GM12878 (cell line): Measurements from ENCODE around the gene MYOD1. TPM values are rescaled to one million over a fixed set of nuclear protein-coding genes. Genes with fewer than 3 reads are reported as not detected.

Source experiments
- ATAC-seq: fragments of 200-7000 bp; cut with Tn5 transposase; 3 replicates; pipeline ENCODE4 v1.9.1; 2020; ENCODE audit warnings: mild to moderate bottlenecking, moderate library complexity
- BruUV-seq: library from RNA; stranded (reverse); fragments of 400-500 nt; replicated peaks from 2 replicates; lab custom pipeline; 2021; lab: Mats Ljungman, UMichigan
- CTCF ChIA-PET: fragments of 300-600 bp; sonication (Branson Sonifier 250); formaldehyde crosslinking; extraction: SDS; loops from one replicate; lab custom pipeline; 2021; ENCODE audit warnings: inconsistent platforms; lab: Yijun Ruan, JAX
- POLR2A ChIA-PET: fragments of 350-600 bp; formaldehyde crosslinking; extraction: SDS; loops from one replicate; lab custom pipeline; 2021; ENCODE audit warnings: inconsistent platforms; lab: Charles Lee
- RAD21 ChIA-PET: fragments of 300-600 bp; sonication (Branson Sonifier 250); formaldehyde crosslinking; loops from one replicate; lab custom pipeline; 2023; ENCODE audit warnings: antibody characterized with exemption; ENCODE audit not compliant: unreplicated experiment; lab: Charles Lee
- SMC1A ChIA-PET: fragments of 300-600 bp; sonication (Branson Sonifier 250); formaldehyde crosslinking; loops from one replicate; lab custom pipeline; 2023; ENCODE audit not compliant: unreplicated experiment, uncharacterized antibody; lab: Charles Lee
- DNase-seq: peaks from one replicate; pipeline ENCODE4 v3.0.0-alpha.2; 2011; ENCODE audit warnings: low read depth, low spot score
- FAIRE-seq: peaks from 3 replicates; lab custom pipeline; 2011; peaks lifted over from hg19 to GRCh38; lab: Jason Lieb, UNC
- H2AFZ ChIP-seq: 2 replicates; pipeline ENCODE4 v1.6.0; 2011; ENCODE audit warnings: low read depth, low read length, control low read depth; ENCODE audit not compliant: control insufficient read depth
- H3K27ac ChIP-seq: 2 replicates; pipeline ENCODE4 v1.5.1; 2011; ENCODE audit warnings: control low read depth; ENCODE audit not compliant: control insufficient read depth, insufficient read depth
- H3K27me3 ChIP-seq, 2 experiments: replicated peaks in 1 of 2; 2 replicates each; pipeline versions ENCODE4 v1.6.0 to v1.6.1; 2011; ENCODE audit warnings: low read length in 1 of 2; ENCODE audit not compliant: control insufficient read depth in 2 of 2, insufficient read depth in 2 of 2
- H3K36me3 ChIP-seq, 2 experiments: 2 replicates each; pipeline ENCODE4 v1.5.1; 2011; ENCODE audit warnings: low read length in 1 of 2; ENCODE audit not compliant: control insufficient read depth in 2 of 2, insufficient read depth in 2 of 2
- H3K4me1 ChIP-seq: 2 replicates; pipeline ENCODE4 v1.6.1; 2011; ENCODE audit warnings: mild to moderate bottlenecking, low read length, moderate library complexity, mixed read lengths; ENCODE audit not compliant: control insufficient read depth, insufficient read depth
- H3K4me2 ChIP-seq: 2 replicates; pipeline ENCODE4 v1.6.0; 2011; ENCODE audit warnings: control low read depth; ENCODE audit not compliant: control insufficient read depth, insufficient read depth
- H3K4me3 ChIP-seq: fragments of 200-600 bp; sonication (generic); 2 replicates; pipeline ENCODE4 v1.5.1; 2016
- H3K79me2 ChIP-seq: 2 replicates; pipeline ENCODE4 v1.6.0; 2011; ENCODE audit warnings: low read length; ENCODE audit not compliant: control insufficient read depth, insufficient read depth
- H3K9ac ChIP-seq: 2 replicates; pipeline ENCODE4 v1.8.0; 2011; ENCODE audit warnings: low read length, control low read depth, mixed read lengths; ENCODE audit not compliant: control insufficient read depth, insufficient read depth
- H3K9me3 ChIP-seq: replicated peaks from 3 replicates; pipeline ENCODE4 v1.5.1; 2011; ENCODE audit warnings: mild to moderate bottlenecking, low read length; ENCODE audit not compliant: control insufficient read depth, insufficient read depth
- H4K20me1 ChIP-seq: 2 replicates; pipeline ENCODE4 v1.6.0; 2011; ENCODE audit not compliant: control insufficient read depth, insufficient read depth
- BMI1 ChIP-seq: fragments of 450-650 bp; IDR thresholded peaks from 2 replicates; pipeline ENCODE4 v1.6.1; 2016; ENCODE audit warnings: mild to moderate bottlenecking, moderate library complexity, borderline replicate concordance
- EED ChIP-seq: sonication (generic); IDR thresholded peaks from 2 replicates; pipeline ENCODE4 v1.6.1; 2016; ENCODE audit warnings: antibody characterized with exemption, low read depth
- FOXK2 ChIP-seq: fragments of 450-650 bp; IDR thresholded peaks from 2 replicates; pipeline ENCODE4 v1.6.1; 2017; ENCODE audit warnings: mild to moderate bottlenecking, moderate library complexity
- JUNB ChIP-seq: IDR thresholded peaks from 2 replicates; pipeline ENCODE4 v1.6.1; 2016; ENCODE audit warnings: antibody characterized with exemption, mild to moderate bottlenecking
- KDM1A ChIP-seq: fragments of 200-600 bp; sonication (generic); IDR thresholded peaks from 2 replicates; pipeline ENCODE4 v1.6.1; 2016; ENCODE audit warnings: borderline replicate concordance
- MTA2 ChIP-seq: fragments of 450-650 bp; IDR thresholded peaks from 2 replicates; pipeline ENCODE4 v1.6.1; 2016; ENCODE audit warnings: low read depth, mild to moderate bottlenecking, moderate library complexity
- PAX5 ChIP-seq: IDR thresholded peaks from 2 replicates; pipeline ENCODE4 v1.6.1; 2011; ENCODE audit warnings: low read depth, low read length, borderline replicate concordance
- SIX5 ChIP-seq: IDR thresholded peaks from 2 replicates; pipeline ENCODE4 v1.6.1; 2011; ENCODE audit warnings: mild to moderate bottlenecking, low read depth, low read length, moderate library complexity; ENCODE audit not compliant: severe bottlenecking
- SMAD1 ChIP-seq: fragments of 450-650 bp; IDR thresholded peaks from 2 replicates; pipeline ENCODE4 v1.6.1; 2018; ENCODE audit warnings: mild to moderate bottlenecking, low read depth; ENCODE audit not compliant: partially characterized antibody
- STAT3 ChIP-seq: IDR thresholded peaks from 2 replicates; pipeline ENCODE4 v1.6.1; 2011; ENCODE audit warnings: low read depth, low read length, improper control_type of control experiment
- ZBED1 ChIP-seq: IDR thresholded peaks from 2 replicates; pipeline ENCODE4 v1.6.1; 2016; ENCODE audit warnings: borderline replicate concordance
- WGBS: methylation state at CpG from one replicate; pipeline ENCODE4 v1.1.6; 2016; ENCODE audit warnings: low lambda C conversion rate; ENCODE audit not compliant: insufficient replicate concordance, insufficient coverage; ENCODE audit errors: missing lambda C conversion rate; 5-methylcytosine and 5-hydroxymethylcytosine counted together
- in situ Hi-C: fragments of 300-500 bp; cut with MboI; formaldehyde crosslinking; loops from 9 replicates; pipeline ENCODE4 v1.14.3; 2018; ENCODE audit warnings: mixed read lengths
- intact Hi-C: fragments of 100-400 bp; cut with micrococcal nuclease; formaldehyde crosslinking; loops from one replicate; pipeline ENCODE4 v1.14.2; 2022; ENCODE audit not compliant: unreplicated experiment
- polyA plus RNA-seq, 11 experiments: library from polyadenylated mRNA; depleted of rRNA in 4 of 11; unstranded in 6 of 11; stranded (reverse) in 5 of 11; fragments of >200 nt; fragmentation: Nextera tagmentation in 4 of 11; fragmentation: Illumina TruSeq in 1 of 11; extraction: Ambion mirVana in 4 of 11; extraction: Trizol in 1 of 11; gene quantifications; 1 replicate in 1 of 11; 2 replicates in 10 of 11; pipeline versions ENCODE4 v1.2.1 to v1.2.3, GENCODE V29; 2011 to 2016; ENCODE audit warnings: inconsistent platforms in 2 of 11, missing spikeins in 2 of 11, low read depth in 1 of 11
- total RNA-seq, 4 experiments: library from RNA; depleted of rRNA in 3 of 4; stranded (reverse); fragments of >200 nt in 3 of 4; fragmentation: Illumina TruSeq in 1 of 4; extraction: Trizol in 1 of 4; gene quantifications; 2 replicates each; pipeline versions ENCODE4 v1.2.1 to v1.2.3, GENCODE V29; 2013 to 2021
- TF ChIP-seq, protein P1 (sequence below): fragments of 450-650 bp; IDR thresholded peaks from 2 replicates; pipeline ENCODE4 v1.6.1; 2016; ENCODE audit warnings: mild to moderate bottlenecking
- TF ChIP-seq, protein P2 (sequence below): IDR thresholded peaks from 2 replicates; pipeline ENCODE4 v1.6.1; 2012; ENCODE audit warnings: low read depth, low read length, improper control_type of control experiment
- TF ChIP-seq, protein P3 (sequence below): fragments of 450-650 bp; IDR thresholded peaks from 2 replicates; pipeline ENCODE4 v1.6.1; 2014; ENCODE audit warnings: mild to moderate bottlenecking
- TF ChIP-seq, protein P4 (sequence below): IDR thresholded peaks from 2 replicates; pipeline ENCODE4 v1.6.1; 2012; ENCODE audit warnings: low read depth, low read length, improper control_type of control experiment

The MYOD1 gene
- total and polyA plus RNA-seq, 10 of the 15 experiments (the other 5 are each of a cell fraction or from before 2014, with no cell fraction given), result not detected

DNA sequence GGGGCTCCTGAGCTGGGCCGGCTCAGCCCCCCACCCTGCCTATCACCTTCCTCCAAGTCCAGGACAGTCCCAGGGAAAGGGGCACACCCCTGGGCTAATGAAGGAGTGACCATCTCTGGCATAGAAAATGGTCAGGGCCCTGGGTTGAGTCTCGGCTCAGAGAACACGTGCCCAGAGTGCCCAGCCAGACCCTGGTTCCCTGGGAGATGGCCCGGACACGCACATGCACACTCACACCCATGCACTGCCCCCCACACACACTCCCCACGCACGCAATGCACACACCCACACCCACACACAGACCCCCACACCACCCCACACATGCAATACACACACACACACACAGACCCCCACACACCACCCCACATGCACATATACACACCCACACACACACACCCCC, 43.9 kb downstream of the MYOD1 start:
- POLR2A ChIA-PET, result no interaction called here
- H3K27ac ChIP-seq, result no peak overlapping the region
- RAD21 ChIA-PET, result no interaction called here
- no peaks in the 10 kb centered on the region for H3K27me3 ChIP-seq
- H3K4me1 ChIP-seq, result no peaks in the 10 kb centered on the region
- no peak for TF ChIP-seq FOXK2
- H3K4me2 ChIP-seq, result no peak overlapping the region
- H3K79me2 ChIP-seq, result no peaks in the 10 kb centered on the region
- H2AFZ ChIP-seq, result no peak overlapping the region
- ATAC-seq (no peak), DNase-seq (no peak), FAIRE-seq (no peak)
- no TSS peak for BruUV-seq
- H3K9me3 ChIP-seq, result no peaks in the 10 kb centered on the region
- WGBS, result 66% methylated on average over 6 of the region's 7 CpGs
- SMC1A ChIA-PET, result no interaction called here
- no peaks in the 10 kb centered on the region for H4K20me1 ChIP-seq
- H3K4me3 ChIP-seq, result no peak overlapping the region
- in situ Hi-C loops (loop anchor here (5.0 kb wide), 1 partner anchor 214 kb away; no protein-coding TSS in a partner anchor), intact Hi-C loops (no loop called here)
- CTCF ChIA-PET, result interaction anchor here (5.6 kb wide), 1 partner anchor 216 kb away, joined by 77 read pairs; no protein-coding TSS in a partner anchor
- no peaks in the 10 kb centered on the region for H3K36me3 ChIP-seq
- H3K9ac ChIP-seq, result no peak overlapping the region

DNA sequence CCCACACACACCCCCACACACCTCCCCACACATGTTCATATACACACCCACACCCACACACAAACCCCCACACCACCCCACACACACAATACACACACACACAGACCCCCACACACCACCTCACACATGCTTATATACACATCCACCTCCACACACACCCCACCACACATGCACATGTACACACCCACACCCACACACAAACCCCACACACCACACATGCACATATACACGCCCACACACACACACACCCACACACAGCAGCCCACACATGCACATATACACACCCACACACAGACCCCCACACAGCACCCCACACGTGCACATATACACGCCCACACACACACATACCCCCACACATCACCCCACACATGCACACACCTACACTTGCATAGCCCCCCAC, 44.3 kb downstream of the MYOD1 start:
- Histone ChIP-seq H4K20me1 (no peaks in the 10 kb centered on the region), H3K4me2 (no peak overlapping the region), H3K9ac (no peak overlapping the region), H3K36me3 (no peaks in the 10 kb centered on the region), H3K27ac (no peak overlapping the region), H3K4me3 (no peak overlapping the region), H2AFZ (no peak overlapping the region), H3K9me3 (no peaks in the 10 kb centered on the region), H3K4me1 (no peaks in the 10 kb centered on the region), H3K79me2 (no peaks in the 10 kb centered on the region), H3K27me3 (no peaks in the 10 kb centered on the region)
- in situ Hi-C loops (loop anchor here (5.0 kb wide), 1 partner anchor 214 kb away; no protein-coding TSS in a partner anchor), intact Hi-C loops (no loop called here)
- ChIA-PET SMC1A (no interaction called here), RAD21 (no interaction called here), POLR2A (no interaction called here), CTCF (interaction anchor here (5.6 kb wide), 1 partner anchor 216 kb away, joined by 77 read pairs; no protein-coding TSS in a partner anchor)
- no peak for DNase-seq
- FAIRE-seq, result no peak
- no TSS peak for BruUV-seq
- no peak for ATAC-seq
- WGBS, result 2% methylated on average over 3 of the region's 3 CpGs
- TF ChIP-seq STAT3 (no peak), KDM1A (no peak), BMI1 (no peak), EED (no peak), ZBED1 (no peak), SMAD1 (no peak), PAX5 (no peak), MTA2 (no peak), JUNB (no peak), SIX5 (no peak)
- TF ChIP-seq, protein P1, sequence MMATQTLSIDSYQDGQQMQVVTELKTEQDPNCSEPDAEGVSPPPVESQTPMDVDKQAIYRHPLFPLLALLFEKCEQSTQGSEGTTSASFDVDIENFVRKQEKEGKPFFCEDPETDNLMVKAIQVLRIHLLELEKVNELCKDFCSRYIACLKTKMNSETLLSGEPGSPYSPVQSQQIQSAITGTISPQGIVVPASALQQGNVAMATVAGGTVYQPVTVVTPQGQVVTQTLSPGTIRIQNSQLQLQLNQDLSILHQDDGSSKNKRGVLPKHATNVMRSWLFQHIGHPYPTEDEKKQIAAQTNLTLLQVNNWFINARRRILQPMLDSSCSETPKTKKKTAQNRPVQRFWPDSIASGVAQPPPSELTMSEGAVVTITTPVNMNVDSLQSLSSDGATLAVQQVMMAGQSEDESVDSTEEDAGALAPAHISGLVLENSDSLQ, result no peak
- TF ChIP-seq, protein P2, sequence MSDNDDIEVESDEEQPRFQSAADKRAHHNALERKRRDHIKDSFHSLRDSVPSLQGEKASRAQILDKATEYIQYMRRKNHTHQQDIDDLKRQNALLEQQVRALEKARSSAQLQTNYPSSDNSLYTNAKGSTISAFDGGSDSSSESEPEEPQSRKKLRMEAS, result no peak
- TF ChIP-seq, protein P3, sequence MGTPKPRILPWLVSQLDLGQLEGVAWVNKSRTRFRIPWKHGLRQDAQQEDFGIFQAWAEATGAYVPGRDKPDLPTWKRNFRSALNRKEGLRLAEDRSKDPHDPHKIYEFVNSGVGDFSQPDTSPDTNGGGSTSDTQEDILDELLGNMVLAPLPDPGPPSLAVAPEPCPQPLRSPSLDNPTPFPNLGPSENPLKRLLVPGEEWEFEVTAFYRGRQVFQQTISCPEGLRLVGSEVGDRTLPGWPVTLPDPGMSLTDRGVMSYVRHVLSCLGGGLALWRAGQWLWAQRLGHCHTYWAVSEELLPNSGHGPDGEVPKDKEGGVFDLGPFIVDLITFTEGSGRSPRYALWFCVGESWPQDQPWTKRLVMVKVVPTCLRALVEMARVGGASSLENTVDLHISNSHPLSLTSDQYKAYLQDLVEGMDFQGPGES, result no peak
- TF ChIP-seq, protein P4, sequence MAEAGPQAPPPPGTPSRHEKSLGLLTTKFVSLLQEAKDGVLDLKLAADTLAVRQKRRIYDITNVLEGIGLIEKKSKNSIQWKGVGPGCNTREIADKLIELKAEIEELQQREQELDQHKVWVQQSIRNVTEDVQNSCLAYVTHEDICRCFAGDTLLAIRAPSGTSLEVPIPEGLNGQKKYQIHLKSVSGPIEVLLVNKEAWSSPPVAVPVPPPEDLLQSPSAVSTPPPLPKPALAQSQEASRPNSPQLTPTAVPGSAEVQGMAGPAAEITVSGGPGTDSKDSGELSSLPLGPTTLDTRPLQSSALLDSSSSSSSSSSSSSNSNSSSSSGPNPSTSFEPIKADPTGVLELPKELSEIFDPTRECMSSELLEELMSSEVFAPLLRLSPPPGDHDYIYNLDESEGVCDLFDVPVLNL, result no peak
